Adrenal gland (tissue), 5 donors: ENCODE measurements around the gene BLCAP.

ENCODE experiments used
- CTCF ChIP-seq, 6 experiments: fragments of 450-650 bp in 4 of 6; fragments of 200-600 bp in 2 of 6; sonication (generic) in 1 of 6; IDR thresholded peaks; 1 replicate in 5 of 6; 2 replicates in 1 of 6; pipeline versions ENCODE4 v1.5.1 to v1.8.0; 2016 to 2021; ENCODE audit warnings: antibody characterized with exemption in 6 of 6, mild to moderate bottlenecking in 2 of 6, moderate library complexity in 1 of 6
- POLR2A ChIP-seq, 2 donors: fragments of 450-650 bp; IDR thresholded peaks; one replicate each; pipeline ENCODE4 v1.6.1; 2017; ENCODE audit warnings: antibody characterized with exemption in 2 of 2, mild to moderate bottlenecking in 2 of 2, moderate library complexity in 1 of 2
- donor health status: DM: no; HTN: no; CAD: no.

- TF ChIP-seq POLR2A (IDR thresholded peaks at IDR 0.05) (no peak), CTCF (IDR thresholded peaks at IDR 0.05) (no peak)
Measured at GRCh38 chr20:37469531-37469930, 58.1 kb downstream of the BLCAP start.
